ENCODE data around the gene HLA-G. TPM values are rescaled to one million over a fixed set of nuclear protein-coding genes. Genes with fewer than 3 reads are reported as not detected.

The HLA-G gene
- total RNA-seq, 4 donors from 2014 or later = not detected

DNA sequence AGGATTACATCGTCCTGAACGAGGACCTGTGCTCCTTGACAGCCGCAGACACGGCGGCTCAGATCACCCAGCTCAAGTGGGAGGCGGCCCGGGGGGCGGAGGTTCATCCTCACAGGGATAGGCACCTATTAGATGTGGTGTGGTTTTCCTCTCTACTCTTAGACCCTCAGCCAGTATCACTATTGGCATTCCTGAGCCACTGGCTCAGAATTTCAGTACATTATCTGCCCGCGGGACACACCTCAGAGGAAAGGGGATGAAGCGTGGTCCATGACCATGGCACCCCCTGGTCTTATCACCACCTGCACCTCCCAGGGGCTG lies 34.6 kb upstream of the HLA-G start:
- DNase-seq (ENCODE audit: low spot score) = no peak
- TF ChIP-seq, protein P1, sequence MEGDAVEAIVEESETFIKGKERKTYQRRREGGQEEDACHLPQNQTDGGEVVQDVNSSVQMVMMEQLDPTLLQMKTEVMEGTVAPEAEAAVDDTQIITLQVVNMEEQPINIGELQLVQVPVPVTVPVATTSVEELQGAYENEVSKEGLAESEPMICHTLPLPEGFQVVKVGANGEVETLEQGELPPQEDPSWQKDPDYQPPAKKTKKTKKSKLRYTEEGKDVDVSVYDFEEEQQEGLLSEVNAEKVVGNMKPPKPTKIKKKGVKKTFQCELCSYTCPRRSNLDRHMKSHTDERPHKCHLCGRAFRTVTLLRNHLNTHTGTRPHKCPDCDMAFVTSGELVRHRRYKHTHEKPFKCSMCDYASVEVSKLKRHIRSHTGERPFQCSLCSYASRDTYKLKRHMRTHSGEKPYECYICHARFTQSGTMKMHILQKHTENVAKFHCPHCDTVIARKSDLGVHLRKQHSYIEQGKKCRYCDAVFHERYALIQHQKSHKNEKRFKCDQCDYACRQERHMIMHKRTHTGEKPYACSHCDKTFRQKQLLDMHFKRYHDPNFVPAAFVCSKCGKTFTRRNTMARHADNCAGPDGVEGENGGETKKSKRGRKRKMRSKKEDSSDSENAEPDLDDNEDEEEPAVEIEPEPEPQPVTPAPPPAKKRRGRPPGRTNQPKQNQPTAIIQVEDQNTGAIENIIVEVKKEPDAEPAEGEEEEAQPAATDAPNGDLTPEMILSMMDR (IDR thresholded peaks at IDR 0.05) = no peak
- no peak for ATAC-seq (ENCODE audit: low FRiP score)

DNA sequence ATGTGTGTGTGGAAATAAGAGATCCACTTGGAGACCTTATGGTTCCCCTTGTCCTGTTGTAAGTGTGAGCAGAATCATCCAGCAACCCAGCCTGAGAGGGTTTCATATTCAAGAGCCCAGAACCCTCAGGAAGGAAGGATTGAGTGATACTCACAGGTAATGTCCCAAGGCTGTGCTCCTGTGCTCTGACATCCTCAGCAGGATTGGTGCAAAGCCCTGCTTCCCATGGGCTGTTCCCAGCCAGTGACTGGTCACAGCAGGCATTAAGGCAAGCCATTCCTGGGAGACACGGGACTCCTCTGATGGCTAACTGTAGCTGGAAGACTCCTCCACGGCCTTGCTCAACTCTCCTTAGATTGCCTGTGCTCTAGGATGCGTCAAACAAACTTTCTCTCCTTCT lies 33.8 kb upstream of the HLA-G start:
- no peak for DNase-seq (ENCODE audit: low spot score)
- TF ChIP-seq, protein P1 (IDR thresholded peaks at IDR 0.05) = no peak
- no peak for ATAC-seq (ENCODE audit: low FRiP score)

- no peak for ATAC-seq (ENCODE audit: low FRiP score)
- TF ChIP-seq, protein P1 (IDR thresholded peaks at IDR 0.05) = no peak
- no peak for DNase-seq (ENCODE audit: low spot score)
Measured at GRCh38 chr6:29796026-29796425, 31.6 kb upstream of the HLA-G start.

DNA sequence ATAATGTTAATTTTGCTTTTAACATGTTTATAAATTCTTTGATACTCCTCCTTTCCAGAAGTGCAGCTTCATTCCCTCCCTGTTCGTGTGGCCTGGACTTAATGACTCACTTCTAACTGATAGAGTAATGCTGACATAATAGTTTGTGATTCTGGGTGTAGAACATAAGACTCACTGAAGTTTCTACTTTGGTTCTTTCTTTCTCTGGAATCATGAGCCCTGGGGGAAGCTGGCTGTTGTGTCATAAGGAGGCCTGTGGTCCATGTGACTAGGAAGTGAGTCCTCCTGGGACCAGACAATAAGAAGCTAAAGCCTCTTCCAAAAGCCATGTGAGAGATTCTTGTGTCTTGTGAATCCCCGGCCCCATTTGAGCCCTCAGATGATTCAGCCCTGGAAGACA lies 30.5 kb upstream of the HLA-G start:
- DNase-seq (ENCODE audit: low spot score) = no peak
- no peak for ATAC-seq (ENCODE audit: low FRiP score)
- TF ChIP-seq, protein P1 (IDR thresholded peaks at IDR 0.05) = no peak

DNA sequence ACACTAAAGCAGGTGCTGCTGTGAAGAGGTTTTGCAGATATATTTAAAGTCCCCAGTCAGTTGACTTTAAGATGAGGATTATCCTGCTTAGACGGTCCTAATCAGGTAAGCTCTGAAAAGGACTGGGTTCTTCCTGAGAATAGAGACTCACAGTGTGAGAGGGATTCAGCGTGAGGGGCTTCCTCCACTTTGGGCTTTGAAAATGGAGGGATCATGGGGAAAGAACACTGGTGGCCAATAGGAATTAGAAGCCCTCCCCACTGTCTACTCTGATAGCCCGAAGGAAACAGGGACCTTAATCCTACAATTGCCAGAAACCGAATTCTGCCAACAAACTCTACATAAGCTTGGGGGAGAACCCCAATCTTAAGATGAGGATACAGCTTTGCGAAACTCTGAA lies 29.7 kb upstream of the HLA-G start:
- ATAC-seq (ENCODE audit: low FRiP score) = no peak

DNA sequence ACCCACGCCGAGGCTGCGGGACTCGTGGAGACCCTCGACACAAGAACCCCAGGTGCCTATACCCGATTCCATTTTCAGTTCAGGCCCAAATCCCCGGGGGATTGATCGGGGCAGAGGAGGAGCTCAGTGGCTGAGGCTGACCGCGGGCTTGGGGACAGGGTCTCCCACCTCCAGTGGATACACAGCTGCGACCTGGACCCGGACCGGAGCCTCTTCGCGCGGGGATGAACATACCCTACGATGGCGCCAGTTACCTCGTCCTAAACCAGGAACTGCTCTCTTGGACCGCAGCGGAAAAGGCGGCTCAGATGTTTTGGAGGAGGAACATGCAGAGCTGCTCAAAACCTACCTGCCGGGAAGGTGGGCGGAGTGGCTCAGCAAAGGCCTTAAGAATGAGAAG lies 27.4 kb upstream of the HLA-G start:
- DNase-seq (ENCODE audit: low spot score) (no peak), ATAC-seq (ENCODE audit: low FRiP score) (no peak)
- TF ChIP-seq, protein P1 (IDR thresholded peaks at IDR 0.05) = no peak

More for the DNA sequence above, 29.7 kb upstream of the HLA-G start:
- DNase-seq (ENCODE audit: low spot score) = no peak
- TF ChIP-seq, protein P1 (IDR thresholded peaks at IDR 0.05) = no peak

GRCh38 chr6:29806387-29806786 lies 21.2 kb upstream of the HLA-G start:
- ATAC-seq (ENCODE audit: low FRiP score) (no peak), DNase-seq (ENCODE audit: low spot score) (no peak)
- TF ChIP-seq, protein P1 (IDR thresholded peaks at IDR 0.05) = no peak

Data from omental fat pad (tissue), 4 donors.